Gastroesophageal sphincter (tissue), 4 donors: ENCODE data around the gene FBXO3. TPM values are rescaled to one million over a fixed set of nuclear protein-coding genes. Genes with fewer than 3 reads are reported as not detected.
A peak's percentile ranks its signal among the peaks of the same experiment; 100 is the strongest.
"Not testable (repeated sequence)": the region's sequence is repeated elsewhere in the genome, so short reads cannot be mapped to it uniquely, and the experiment has no call there.

ENCODE experiments used
- ATAC-seq: fragments of 150-250 bp; one replicate; pipeline ENCODE4 v1.9.1; 2016; ENCODE audit warnings: mild to moderate bottlenecking, moderate library complexity
- H3K27ac ChIP-seq, 4 donors: fragments of 200-600 bp; sonication (generic) in 3 of 4; 1 replicate in 3 of 4; 2 replicates in 1 of 4; pipeline ENCODE4 v1.5.1; 2016 to 2019
- H3K27me3 ChIP-seq: fragments of 200-600 bp; sonication (generic); one replicate; pipeline ENCODE4 v1.5.1; 2019
- H3K36me3 ChIP-seq, 2 donors: fragments of 200-600 bp; sonication (generic); one replicate each; pipeline ENCODE4 v1.5.1; 2019; ENCODE audit warnings: control low read depth in 1 of 2
- H3K4me1 ChIP-seq, 3 donors: fragments of 200-600 bp; sonication (generic); 1 replicate in 2 of 3; 2 replicates in 1 of 3; pipeline ENCODE4 v1.5.1; 2016 to 2019; ENCODE audit warnings: control low read depth in 2 of 3
- H3K4me3 ChIP-seq, 2 donors: fragments of 200-600 bp; sonication (generic); one replicate each; pipeline ENCODE4 v1.5.1; 2019; ENCODE audit warnings: mild to moderate bottlenecking in 1 of 2, moderate library complexity in 1 of 2
- H3K9me3 ChIP-seq, 3 donors: fragments of 200-600 bp; sonication (generic); one replicate each; pipeline ENCODE4 v1.5.1; 2017 to 2019; ENCODE audit warnings: control low read depth in 2 of 3
- EP300 ChIP-seq: sonication (generic); formaldehyde crosslinking; IDR thresholded peaks from one replicate; pipeline ENCODE4 v1.6.1; 2017; ENCODE audit warnings: antibody characterized with exemption, mild to moderate bottlenecking
- POLR2A ChIP-seq, 2 donors: fragments of 450-650 bp; IDR thresholded peaks; one replicate each; pipeline ENCODE4 v1.6.1; 2017; ENCODE audit warnings: antibody characterized with exemption in 2 of 2, mild to moderate bottlenecking in 2 of 2, moderate library complexity in 1 of 2
- POLR2AphosphoS5 ChIP-seq: sonication (generic); formaldehyde crosslinking; IDR thresholded peaks from one replicate; pipeline ENCODE4 v1.6.1; 2017; ENCODE audit warnings: antibody characterized with exemption
- WGBS, 2 donors: methylation state at CpG; one replicate each; pipeline ENCODE4 v1.1.5; 2018; ENCODE audit warnings: low coverage in 1 of 2; 5-methylcytosine and 5-hydroxymethylcytosine counted together
- total RNA-seq, 4 donors: library from RNA; depleted of rRNA; stranded (reverse); fragments of >200 nt; gene quantifications; one replicate each; pipeline ENCODE4 v1.1.0, GENCODE V29; 2016
- TF ChIP-seq, protein P1 (sequence below), 4 experiments: fragments of 200-600 bp in 2 of 4; fragments of 450-650 bp in 2 of 4; sonication (generic) in 1 of 4; IDR thresholded peaks; one replicate each; pipeline ENCODE4 v1.5.1; 2017 to 2019; ENCODE audit warnings: antibody characterized with exemption in 4 of 4, mild to moderate bottlenecking in 2 of 4, moderate library complexity in 2 of 4

Gene FBXO3
- total RNA-seq, 4 donors from 2014 or later: 38.8 to 81.4 (median 55.7) TPM

DNA sequence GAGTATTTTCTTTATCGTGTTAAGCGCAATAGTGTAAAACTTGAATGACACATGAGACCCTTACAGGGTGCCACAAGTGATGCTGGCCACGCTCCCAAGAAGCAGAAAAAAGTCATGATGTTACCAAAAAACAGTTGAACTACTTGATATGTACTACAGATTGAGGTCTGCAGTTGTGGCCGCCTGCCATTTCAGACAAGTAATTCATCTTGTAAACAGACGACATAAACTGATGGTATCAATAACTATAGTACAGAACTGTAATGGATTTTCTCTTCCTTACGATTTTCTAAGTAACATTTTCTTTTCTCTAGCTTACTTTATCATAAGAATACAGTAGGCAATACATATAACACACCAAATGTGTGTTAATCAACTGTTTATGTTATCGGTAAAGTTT, 43.6 kb downstream of the FBXO3 start:
- Histone ChIP-seq H3K36me3 (peaks cover 0 to 7% of the 10 kb centered on the region in 2 donors), H3K27me3 (no peaks in the 10 kb centered on the region), H3K9me3 (no peaks in the 10 kb centered on the region), H3K27ac (peak overlapping the region in 1 of 4 donors; percentile 0), H3K4me1 (peaks cover 0 to 79% (median 10%) of the 10 kb centered on the region in 3 donors), H3K4me3 (peak overlapping the region in 1 of 2 donors; percentile 6)
- WGBS, 2 donors: 58 to 73% methylated on average over 3 to 7 of the region's 7 CpGs
- TF ChIP-seq EP300 (no peak), POLR2AphosphoS5 (no peak), POLR2A (IDR thresholded peaks at IDR 0.05) (no peak)
- TF ChIP-seq, protein P1, sequence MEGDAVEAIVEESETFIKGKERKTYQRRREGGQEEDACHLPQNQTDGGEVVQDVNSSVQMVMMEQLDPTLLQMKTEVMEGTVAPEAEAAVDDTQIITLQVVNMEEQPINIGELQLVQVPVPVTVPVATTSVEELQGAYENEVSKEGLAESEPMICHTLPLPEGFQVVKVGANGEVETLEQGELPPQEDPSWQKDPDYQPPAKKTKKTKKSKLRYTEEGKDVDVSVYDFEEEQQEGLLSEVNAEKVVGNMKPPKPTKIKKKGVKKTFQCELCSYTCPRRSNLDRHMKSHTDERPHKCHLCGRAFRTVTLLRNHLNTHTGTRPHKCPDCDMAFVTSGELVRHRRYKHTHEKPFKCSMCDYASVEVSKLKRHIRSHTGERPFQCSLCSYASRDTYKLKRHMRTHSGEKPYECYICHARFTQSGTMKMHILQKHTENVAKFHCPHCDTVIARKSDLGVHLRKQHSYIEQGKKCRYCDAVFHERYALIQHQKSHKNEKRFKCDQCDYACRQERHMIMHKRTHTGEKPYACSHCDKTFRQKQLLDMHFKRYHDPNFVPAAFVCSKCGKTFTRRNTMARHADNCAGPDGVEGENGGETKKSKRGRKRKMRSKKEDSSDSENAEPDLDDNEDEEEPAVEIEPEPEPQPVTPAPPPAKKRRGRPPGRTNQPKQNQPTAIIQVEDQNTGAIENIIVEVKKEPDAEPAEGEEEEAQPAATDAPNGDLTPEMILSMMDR (IDR thresholded peaks at IDR 0.05): no peak
- no peak for ATAC-seq

DNA sequence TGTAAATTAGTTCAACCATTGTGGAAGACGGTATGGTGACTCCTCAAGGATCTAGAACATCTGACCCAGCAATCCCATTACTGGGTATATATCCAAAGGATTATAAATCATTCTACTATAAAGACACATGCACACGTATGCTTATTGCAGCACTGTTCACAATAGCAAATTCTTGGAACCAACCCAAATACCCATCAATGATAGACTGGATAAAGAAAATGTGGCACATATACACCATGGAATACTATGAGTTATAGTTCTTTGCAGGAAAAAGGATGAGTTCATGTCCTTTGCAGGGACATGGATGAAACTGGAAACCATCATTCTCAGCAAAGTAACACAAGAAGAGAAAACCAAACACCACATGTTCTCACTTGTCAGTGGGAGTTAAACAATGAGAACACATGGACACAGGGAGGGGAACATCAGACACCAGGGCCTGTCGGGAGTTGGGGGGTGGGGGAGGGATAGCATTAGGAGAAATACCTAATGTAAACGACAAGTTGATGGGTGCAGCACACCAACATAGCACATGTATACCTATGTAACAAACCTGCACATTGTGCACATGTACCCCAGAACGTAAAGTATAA, 45.2 kb downstream of the FBXO3 start:
- H3K36me3 ChIP-seq, H3K4me3 ChIP-seq, H3K9me3 ChIP-seq, H3K27ac ChIP-seq, H3K27me3 ChIP-seq, ATAC-seq: not testable (repeated sequence)
- H3K4me1 ChIP-seq: peaks cover 9 to 86% (median 21%) of the 10 kb centered on the region in 3 donors
- 59 to 70% methylated on average over 4 to 5 of the region's 5 CpGs for WGBS, 2 donors

DNA sequence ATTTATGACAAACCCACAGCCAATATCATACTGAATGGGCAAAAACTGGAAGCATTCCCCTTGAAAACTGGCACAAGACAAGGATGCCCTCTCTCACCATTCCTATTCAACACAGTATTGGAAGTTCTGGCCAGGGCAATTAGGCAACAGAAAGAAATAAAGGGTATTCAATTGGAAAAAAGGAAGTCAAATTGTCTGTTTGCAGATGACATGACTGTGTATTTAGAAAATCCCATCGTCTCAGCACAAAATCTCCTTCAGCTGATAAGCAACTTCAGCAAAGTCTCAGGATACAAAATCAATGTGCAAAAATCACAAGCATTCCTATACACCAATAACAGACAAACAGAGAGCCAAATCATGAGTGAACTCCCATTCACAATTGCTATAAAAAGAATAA, 46.8 kb downstream of the FBXO3 start:
- 40 to 57% methylated on average over 1 of the region's 1 CpG for WGBS, 2 donors

DNA sequence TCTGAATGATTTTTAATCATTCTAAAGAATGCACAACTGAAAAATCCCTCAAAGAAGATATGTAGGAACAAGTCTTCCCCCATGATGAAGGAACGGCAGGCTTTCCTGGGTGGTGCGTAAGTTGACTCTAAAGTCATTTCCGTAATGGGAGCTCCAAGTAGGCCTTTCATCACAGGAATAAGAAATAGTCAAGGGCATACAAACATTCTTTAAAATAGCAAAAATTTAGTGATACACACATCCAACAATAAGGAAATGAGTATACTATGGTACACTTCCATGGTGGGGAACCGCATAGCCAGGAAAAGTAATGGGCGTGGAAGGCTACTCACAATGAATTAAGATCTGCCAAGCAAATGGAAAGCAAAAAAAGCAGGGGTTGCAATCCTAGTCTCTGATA, 48.8 kb downstream of the FBXO3 start:
- Histone ChIP-seq H3K4me3 (no peak overlapping the region), H3K4me1 (peaks cover 16 to 86% (median 36%) of the 10 kb centered on the region in 3 donors), H3K27me3 (no peaks in the 10 kb centered on the region), H3K27ac (peak overlapping the region in 2 of 4 donors; percentile 81 to 82), H3K9me3 (no peaks in the 10 kb centered on the region), H3K36me3 (peaks cover 0 to 18% of the 10 kb centered on the region in 2 donors)
- no peak for ATAC-seq
- 57 to 90% methylated on average over 5 of the region's 5 CpGs for WGBS, 2 donors
- TF ChIP-seq, protein P1 (IDR thresholded peaks at IDR 0.05): no peak
- no peak for TF ChIP-seq EP300

More for the DNA sequence above, 46.8 kb downstream of the FBXO3 start:
- not testable (repeated sequence) for H3K27me3 ChIP-seq, H3K9me3 ChIP-seq, H3K36me3 ChIP-seq, H3K27ac ChIP-seq, H3K4me3 ChIP-seq, ATAC-seq
- H3K4me1 ChIP-seq: peaks cover 16 to 86% (median 27%) of the 10 kb centered on the region in 3 donors

DNA sequence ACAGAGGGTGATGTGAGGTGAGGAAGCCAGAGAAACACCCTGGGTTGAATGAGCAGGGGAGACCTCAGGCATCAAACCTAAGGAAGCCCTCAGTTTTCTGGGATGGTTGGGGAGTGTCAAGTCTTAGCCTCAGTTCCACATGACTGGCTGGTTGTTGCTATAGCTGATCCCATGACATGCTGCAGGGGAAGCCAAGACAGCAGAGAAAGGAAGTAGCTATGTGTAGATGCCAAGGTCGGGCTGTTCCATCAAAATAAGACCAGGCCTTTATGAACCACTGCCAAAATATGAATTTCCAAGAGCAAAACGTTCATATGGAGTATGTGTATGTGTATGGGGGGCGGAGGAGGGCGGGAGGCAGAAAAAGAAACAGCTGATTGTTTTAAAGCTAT, 49.7 kb downstream of the FBXO3 start:
- ATAC-seq: peak; percentile 71
- 17 to 30% methylated on average over 4 of the region's 4 CpGs for WGBS, 2 donors
- no peaks in the 10 kb centered on the region for H3K9me3 ChIP-seq
- H3K36me3 ChIP-seq: peaks cover 0 to 27% of the 10 kb centered on the region in 2 donors
- no peak overlapping the region for H3K4me3 ChIP-seq
- peak overlapping the region; percentile 2 to 82 (median 80) for H3K27ac ChIP-seq
- peaks cover 16 to 86% (median 33%) of the 10 kb centered on the region in 3 donors for H3K4me1 ChIP-seq
- no peak for TF ChIP-seq POLR2A (IDR thresholded peaks at IDR 0.05)
- TF ChIP-seq POLR2AphosphoS5: peak; percentile 7
- TF ChIP-seq EP300: no peak
- TF ChIP-seq, protein P1 (IDR thresholded peaks at IDR 0.05): no peak
- no peaks in the 10 kb centered on the region for H3K27me3 ChIP-seq

DNA sequence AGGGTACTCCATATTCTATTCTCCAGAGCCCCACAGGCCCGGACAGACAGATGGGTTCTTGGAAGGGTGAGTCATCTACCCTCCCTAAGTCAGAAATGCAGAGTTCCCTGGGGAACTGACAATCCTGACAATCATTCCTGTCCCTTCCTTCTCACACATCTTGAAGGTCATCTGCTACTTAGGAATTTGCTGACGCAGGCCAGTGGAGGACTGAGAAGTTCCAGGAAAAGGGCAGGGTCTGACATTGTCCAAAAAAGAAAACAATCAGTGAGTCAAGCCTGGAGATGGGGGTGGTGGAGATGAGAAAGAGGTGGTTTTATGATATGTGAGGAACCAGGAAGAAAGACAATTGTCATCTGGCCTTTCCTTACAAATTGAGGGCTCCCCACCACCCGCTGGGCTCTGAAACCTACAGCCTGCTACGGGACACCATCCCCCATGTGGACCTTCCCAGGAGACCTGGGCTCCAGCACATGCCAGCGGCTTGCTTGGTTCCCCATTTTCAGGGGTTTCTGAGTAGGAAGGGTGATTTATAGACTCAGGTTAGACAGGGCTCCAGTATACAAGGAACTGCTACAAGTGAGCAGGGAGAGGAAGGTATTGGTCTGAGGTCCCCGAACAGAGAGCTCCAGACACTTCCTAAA, 51.0 kb downstream of the FBXO3 start:
- no peaks in the 10 kb centered on the region for H3K9me3 ChIP-seq
- peak overlapping the region; percentile 10 to 82 (median 80) for H3K27ac ChIP-seq
- H3K27me3 ChIP-seq: no peaks in the 10 kb centered on the region
- no peak overlapping the region for H3K4me3 ChIP-seq
- peak; percentile 71 for ATAC-seq
- peaks cover 0 to 40% of the 10 kb centered on the region in 2 donors for H3K36me3 ChIP-seq
- TF ChIP-seq, protein P1 (IDR thresholded peaks at IDR 0.05): no peak
- no peak for TF ChIP-seq EP300
- TF ChIP-seq POLR2A (IDR thresholded peaks at IDR 0.05): no peak
- peak; percentile 85 for TF ChIP-seq POLR2AphosphoS5
- WGBS, 2 donors: 41 to 80% methylated on average over 2 to 5 of the region's 6 CpGs
- peaks cover 16 to 80% (median 33%) of the 10 kb centered on the region in 3 donors for H3K4me1 ChIP-seq
